Nephron (organoid): Measurements from ENCODE around the gene MYLIP.

Experiments
- H3K27ac Mint-ChIP-seq, 3 experiments: 2 replicates each; pipeline ENCODE4 v1.8.0; 2020; ENCODE audit warnings: mixed read lengths in 3 of 3, mild to moderate bottlenecking in 2 of 3, moderate library complexity in 1 of 3
- H3K27me3 Mint-ChIP-seq: 2 replicates; pipeline ENCODE4 v1.8.0; 2021; ENCODE audit warnings: low read depth, mild to moderate bottlenecking, moderate library complexity, mixed read lengths
- H3K36me3 Mint-ChIP-seq: 2 replicates; pipeline ENCODE4 v1.8.0; 2020; ENCODE audit warnings: low read depth, mixed read lengths
- H3K4me1 Mint-ChIP-seq: 2 replicates; pipeline ENCODE4 v1.8.0; 2020; ENCODE audit warnings: mixed read lengths
- H3K4me3 Mint-ChIP-seq, 3 experiments: 2 replicates each; pipeline ENCODE4 v1.8.0; 2020; ENCODE audit warnings: mild to moderate bottlenecking in 3 of 3, mixed read lengths in 3 of 3, moderate library complexity in 2 of 3
- H3K9me3 Mint-ChIP-seq: 2 replicates; pipeline ENCODE4 v1.8.0; 2020; ENCODE audit warnings: mixed read lengths
- CTCF ChIP-seq, 3 experiments: fragments of 200-600 bp; sonication (generic); IDR thresholded peaks; one replicate each; pipeline ENCODE4 v1.5.0; 2021; ENCODE audit warnings: antibody characterized with exemption in 3 of 3; ENCODE audit not compliant: unreplicated experiment in 3 of 3

Gene MYLIP

GRCh38 chr6:16136621-16137450 is 8.0 kb downstream of the MYLIP start:
- Mint-ChIP-seq H3K27me3 (no peaks in the 10 kb centered on the region), H3K9me3 (no peaks in the 10 kb centered on the region), H3K27ac (peak overlapping the region in 2 of 3 experiments; percentile 18 to 30), H3K36me3 (peaks cover 43% of the 10 kb centered on the region), H3K4me1 (peaks cover 82% of the 10 kb centered on the region), H3K4me3 (peak overlapping the region in 1 of 3 experiments; percentile 23)
- no peak for TF ChIP-seq CTCF (IDR thresholded peaks at IDR 0.05; ENCODE audit: unreplicated experiment in 3 of 3)

- H3K27ac Mint-ChIP-seq = no peak overlapping the region
- H3K4me1 Mint-ChIP-seq = peaks cover 79% of the 10 kb centered on the region
- H3K4me3 Mint-ChIP-seq = no peak overlapping the region
- no peaks in the 10 kb centered on the region for H3K27me3 Mint-ChIP-seq
- H3K36me3 Mint-ChIP-seq = peaks cover 49% of the 10 kb centered on the region
- no peaks in the 10 kb centered on the region for H3K9me3 Mint-ChIP-seq
- TF ChIP-seq CTCF (IDR thresholded peaks at IDR 0.05; ENCODE audit: unreplicated experiment in 3 of 3) = no peak
Measured at GRCh38 chr6:16137451-16137801, 8.5 kb downstream of the MYLIP start.

DNA sequence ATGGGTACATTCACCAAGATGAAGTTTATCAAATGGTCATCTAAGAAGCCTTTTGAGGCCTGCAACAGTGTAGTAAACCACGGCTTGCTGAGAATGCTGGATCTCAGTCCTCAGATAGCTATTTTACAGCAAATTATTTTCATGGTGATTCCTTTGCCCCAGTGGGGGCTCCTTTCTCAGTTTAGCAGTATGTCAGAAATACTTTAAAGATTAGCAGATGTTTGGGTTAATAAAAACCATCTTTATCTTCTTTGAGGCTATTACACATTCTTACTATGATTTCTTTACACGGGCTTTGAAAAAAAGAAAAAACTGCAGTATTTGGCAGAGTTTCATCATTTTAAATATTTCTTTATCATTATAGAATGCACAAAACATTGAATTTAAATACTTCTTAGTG is 10.7 kb downstream of the MYLIP start:
- Mint-ChIP-seq H3K4me1 (peaks cover 57% of the 10 kb centered on the region), H3K36me3 (peaks cover 57% of the 10 kb centered on the region), H3K9me3 (no peaks in the 10 kb centered on the region)

GRCh38 chr6:16140607-16141006 is 11.7 kb downstream of the MYLIP start:
- H3K9me3 Mint-ChIP-seq = no peaks in the 10 kb centered on the region
- no peak for TF ChIP-seq CTCF (IDR thresholded peaks at IDR 0.05; ENCODE audit: unreplicated experiment in 3 of 3)
- peaks cover 68% of the 10 kb centered on the region for H3K36me3 Mint-ChIP-seq
- no peaks in the 10 kb centered on the region for H3K27me3 Mint-ChIP-seq
- H3K4me3 Mint-ChIP-seq = no peak overlapping the region
- H3K27ac Mint-ChIP-seq = peak overlapping the region in 2 of 3 experiments; percentile 16 to 42
- H3K4me1 Mint-ChIP-seq = peaks cover 48% of the 10 kb centered on the region

More for the DNA sequence above, 10.7 kb downstream of the MYLIP start:
- TF ChIP-seq CTCF (IDR thresholded peaks at IDR 0.05; ENCODE audit: unreplicated experiment in 3 of 3) = no peak
- H3K27ac Mint-ChIP-seq = peak overlapping the region in 1 of 3 experiments; percentile 42
- H3K4me3 Mint-ChIP-seq = no peak overlapping the region
- H3K27me3 Mint-ChIP-seq = no peaks in the 10 kb centered on the region

- H3K4me3 Mint-ChIP-seq = no peak overlapping the region
- no peak for TF ChIP-seq CTCF (IDR thresholded peaks at IDR 0.05; ENCODE audit: unreplicated experiment in 3 of 3)
- peaks cover 53% of the 10 kb centered on the region for H3K4me1 Mint-ChIP-seq
- no peaks in the 10 kb centered on the region for H3K27me3 Mint-ChIP-seq
- no peak overlapping the region for H3K27ac Mint-ChIP-seq
- no peaks in the 10 kb centered on the region for H3K9me3 Mint-ChIP-seq
- H3K36me3 Mint-ChIP-seq = peaks cover 74% of the 10 kb centered on the region
Measured at GRCh38 chr6:16141514-16141913, 12.6 kb downstream of the MYLIP start.

GRCh38 chr6:16145038-16145437 is 16.2 kb downstream of the MYLIP start:
- peaks cover 96% of the 10 kb centered on the region for H3K36me3 Mint-ChIP-seq
- H3K27me3 Mint-ChIP-seq = no peaks in the 10 kb centered on the region
- TF ChIP-seq CTCF (IDR thresholded peaks at IDR 0.05; ENCODE audit: unreplicated experiment in 3 of 3) = no peak
- no peak overlapping the region for H3K27ac Mint-ChIP-seq
- no peaks in the 10 kb centered on the region for H3K9me3 Mint-ChIP-seq
- peaks cover 48% of the 10 kb centered on the region for H3K4me1 Mint-ChIP-seq
- H3K4me3 Mint-ChIP-seq = no peak overlapping the region
